ENCODE data around the gene MAMDC2. TPM values are rescaled to one million over a fixed set of nuclear protein-coding genes. Genes with fewer than 3 reads are reported as not detected.

The MAMDC2 gene
- total RNA-seq, 4 donors from 2014 or later, result 8.9 to 24.7 (median 17.4) TPM

DNA sequence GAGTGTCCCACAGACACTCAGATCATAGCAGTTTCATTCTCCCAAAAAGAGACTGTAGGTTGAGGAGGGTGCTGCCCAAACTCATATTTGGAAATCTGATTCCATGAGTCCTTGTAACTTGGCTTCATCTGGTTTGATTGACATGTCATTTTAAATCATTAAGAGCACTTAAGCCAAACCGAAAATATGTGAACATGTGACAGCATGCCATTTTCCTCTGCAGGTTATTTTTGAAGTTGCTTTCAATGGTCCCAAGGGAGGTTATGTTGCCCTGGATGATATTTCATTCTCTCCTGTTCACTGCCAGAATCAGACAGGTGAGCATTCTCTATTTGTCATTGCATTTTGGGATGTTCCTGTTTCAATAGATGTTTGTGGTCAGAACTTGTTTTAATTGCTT lies 87.6 kb downstream of the MAMDC2 start:
- no peak overlapping the region for H3K27ac ChIP-seq
- H3K4me1 ChIP-seq, result no peaks in the 10 kb centered on the region
- H3K9me3 ChIP-seq, result no peaks in the 10 kb centered on the region
- H3K36me3 ChIP-seq, result peaks cover 0 to 5% (median 0%) of the 10 kb centered on the region in 3 donors
- no peak overlapping the region for H3K4me3 ChIP-seq
- DNase-seq, result no peak
- no peaks in the 10 kb centered on the region for H3K27me3 ChIP-seq
- TF ChIP-seq CTCF (IDR thresholded peaks at IDR 0.05) (no peak), POLR2A (IDR thresholded peaks at IDR 0.05) (no peak)

DNA sequence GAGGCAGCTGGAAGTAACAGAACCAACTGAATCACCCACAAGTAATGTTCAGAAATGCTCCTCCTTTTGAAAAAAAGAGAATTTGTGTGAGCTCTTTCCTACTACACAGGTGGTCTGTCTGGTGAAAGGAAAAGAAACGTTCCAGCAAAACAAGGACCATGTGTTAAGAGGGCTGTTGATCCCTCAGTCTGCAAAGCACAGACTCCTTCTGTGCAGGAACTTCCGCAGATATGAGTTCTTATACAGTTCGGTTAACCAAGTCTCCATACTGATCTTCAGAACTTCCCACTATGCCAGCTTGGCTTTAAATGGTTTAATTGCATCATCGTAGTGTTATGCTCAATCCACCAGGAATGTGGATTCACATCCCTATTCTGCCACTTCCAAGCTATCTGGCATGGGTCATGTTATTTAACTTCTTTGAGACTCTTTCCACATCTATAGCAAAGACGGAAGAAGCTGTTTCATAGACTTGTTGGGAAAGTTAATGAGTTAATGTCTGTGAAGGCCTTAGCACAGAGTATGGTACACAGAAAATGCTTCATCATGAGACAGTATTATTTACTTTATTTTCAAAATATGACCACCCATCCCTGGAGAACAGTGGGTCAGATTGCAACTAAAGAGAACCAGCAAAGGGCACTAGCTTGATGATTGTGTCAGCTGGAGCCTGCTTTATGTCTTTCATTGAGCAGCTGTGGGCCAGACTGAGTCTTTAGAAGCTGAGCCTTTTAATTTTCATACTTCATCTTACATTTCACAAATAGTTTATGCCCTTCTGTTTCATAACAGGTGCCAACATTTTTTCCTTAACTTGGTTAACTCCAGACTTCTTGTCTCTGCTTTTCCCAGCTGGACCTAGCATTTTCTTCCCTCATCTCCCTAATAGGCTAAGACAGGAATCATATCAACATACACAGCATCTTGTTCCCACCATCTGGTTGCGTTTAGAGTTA lies 89.9 kb downstream of the MAMDC2 start:
- Histone ChIP-seq H3K27ac (no peak overlapping the region), H3K36me3 (no peaks in the 10 kb centered on the region), H3K4me3 (no peak overlapping the region), H3K9me3 (no peaks in the 10 kb centered on the region), H3K4me1 (no peaks in the 10 kb centered on the region), H3K27me3 (no peaks in the 10 kb centered on the region)
- DNase-seq, result no peak
- TF ChIP-seq POLR2A (IDR thresholded peaks at IDR 0.05) (no peak), CTCF (IDR thresholded peaks at IDR 0.05) (no peak)

DNA sequence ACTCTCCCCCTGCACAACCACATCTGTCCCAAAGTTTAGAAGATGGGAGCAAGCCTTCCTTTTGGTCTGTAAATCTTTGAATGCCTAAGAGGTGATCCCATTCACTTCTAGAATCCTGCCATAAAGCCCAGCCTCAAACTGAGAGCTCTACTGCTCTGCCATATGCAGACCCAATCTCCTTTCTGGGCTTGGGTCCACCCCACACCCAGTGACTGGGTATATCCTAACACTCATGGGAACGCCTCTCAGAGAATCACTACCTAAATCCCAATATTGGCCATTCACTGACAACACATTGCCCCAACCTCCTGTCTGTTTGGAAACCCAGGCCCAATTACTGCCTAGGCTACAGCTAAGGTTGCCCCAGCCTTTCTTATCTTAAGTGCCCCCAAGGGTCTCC lies 90.7 kb downstream of the MAMDC2 start:
- Histone ChIP-seq H3K27me3 (no peaks in the 10 kb centered on the region), H3K36me3 (no peaks in the 10 kb centered on the region), H3K4me3 (no peak overlapping the region), H3K9me3 (no peaks in the 10 kb centered on the region), H3K4me1 (no peaks in the 10 kb centered on the region), H3K27ac (no peak overlapping the region)
- no peak for DNase-seq
- TF ChIP-seq CTCF (IDR thresholded peaks at IDR 0.05) (no peak), POLR2A (IDR thresholded peaks at IDR 0.05) (no peak)

DNA sequence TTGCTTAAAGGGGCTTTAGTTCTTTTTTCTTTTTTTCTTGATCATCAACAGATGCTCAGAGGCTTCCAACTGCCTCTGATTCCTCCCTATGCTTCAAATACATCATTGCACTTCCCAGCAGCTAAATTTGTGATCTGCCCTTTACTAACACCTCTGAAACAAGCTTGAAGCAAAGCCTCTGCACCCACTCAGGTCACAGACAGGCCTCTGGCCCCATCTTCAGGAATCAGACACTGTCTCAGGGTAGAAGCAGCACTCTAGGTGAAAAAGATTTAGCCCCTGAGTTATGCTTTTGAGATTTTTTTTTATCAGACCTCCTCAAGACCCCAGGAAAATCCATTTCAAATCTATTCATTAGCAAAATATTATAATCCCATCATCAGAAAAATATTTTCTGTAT lies 91.5 kb downstream of the MAMDC2 start:
- H3K4me3 ChIP-seq, result no peak overlapping the region
- H3K4me1 ChIP-seq, result no peaks in the 10 kb centered on the region
- TF ChIP-seq POLR2A (IDR thresholded peaks at IDR 0.05) (no peak), CTCF (IDR thresholded peaks at IDR 0.05) (no peak)
- no peak for DNase-seq
- H3K36me3 ChIP-seq, result peaks cover 0 to 3% (median 0%) of the 10 kb centered on the region in 3 donors
- no peak overlapping the region for H3K27ac ChIP-seq
- no peaks in the 10 kb centered on the region for H3K9me3 ChIP-seq
- no peaks in the 10 kb centered on the region for H3K27me3 ChIP-seq

GRCh38 chr9:70136632-70137031 lies 93.0 kb downstream of the MAMDC2 start:
- Histone ChIP-seq H3K27me3 (no peaks in the 10 kb centered on the region), H3K36me3 (peaks cover 0 to 16% (median 0%) of the 10 kb centered on the region in 3 donors), H3K27ac (no peak overlapping the region), H3K9me3 (no peaks in the 10 kb centered on the region), H3K4me1 (no peaks in the 10 kb centered on the region), H3K4me3 (no peak overlapping the region)
- no peak for DNase-seq
- TF ChIP-seq CTCF (IDR thresholded peaks at IDR 0.05), result no peak
- no peak for TF ChIP-seq POLR2A (IDR thresholded peaks at IDR 0.05)

Measured in Peyer's patch (tissue), 4 donors.